Spleen (tissue), 11 donors: ENCODE measurements around the gene CPNE6. TPM values are rescaled to one million over a fixed set of nuclear protein-coding genes. Genes with fewer than 3 reads are reported as not detected.

Experiments used
- DNase-seq: peaks from one replicate; pipeline ENCODE4 v3.0.0-alpha.2; 2020
- H3K27ac ChIP-seq, 8 donors: fragments of 200-600 bp; sonication (generic) in 7 of 8; 1 replicate in 4 of 8; 2 replicates in 4 of 8; pipeline versions ENCODE4 v1.5.0 to v1.8.0; 2016 to 2021; ENCODE audit warnings: inconsistent platforms in 4 of 8, mild to moderate bottlenecking in 4 of 8, moderate library complexity in 1 of 8
- H3K27me3 ChIP-seq, 7 donors: fragments of 200-600 bp; sonication (generic) in 6 of 7; replicated peaks in 1 of 7; 1 replicate in 4 of 7; 2 replicates in 3 of 7; pipeline versions ENCODE4 v1.5.0 to v1.8.0; 2016 to 2021; ENCODE audit warnings: inconsistent platforms in 3 of 7, mild to moderate bottlenecking in 1 of 7
- H3K36me3 ChIP-seq, 6 donors: fragments of 200-600 bp; sonication (generic) in 5 of 6; 1 replicate in 4 of 6; 2 replicates in 2 of 6; pipeline versions ENCODE4 v1.5.0 to v1.8.0; 2016 to 2021; ENCODE audit warnings: inconsistent platforms in 2 of 6
- H3K4me1 ChIP-seq, 6 donors: fragments of 200-600 bp; sonication (generic) in 5 of 6; 1 replicate in 3 of 6; 2 replicates in 3 of 6; pipeline versions ENCODE4 v1.5.0 to v1.8.0; 2016 to 2021; ENCODE audit warnings: inconsistent platforms in 3 of 6
- H3K4me3 ChIP-seq, 8 donors: fragments of 200-600 bp; sonication (generic) in 7 of 8; 1 replicate in 4 of 8; 2 replicates in 4 of 8; pipeline versions ENCODE4 v1.5.0 to v1.8.0; 2016 to 2021; ENCODE audit warnings: inconsistent platforms in 4 of 8, mild to moderate bottlenecking in 4 of 8, moderate library complexity in 2 of 8
- H3K9me3 ChIP-seq, 8 donors: fragments of 200-600 bp; sonication (generic) in 7 of 8; 1 replicate in 4 of 8; 2 replicates in 4 of 8; pipeline versions ENCODE4 v1.5.0 to v1.8.0; 2016 to 2021; ENCODE audit warnings: inconsistent platforms in 4 of 8
- CTCF ChIP-seq, 11 experiments: fragments of 200-600 bp in 7 of 11; fragments of 450-650 bp in 4 of 11; sonication (generic) in 4 of 11; IDR thresholded peaks in 8 of 11; conservative IDR thresholded peaks in 3 of 11; 1 replicate in 7 of 11; 2 replicates in 4 of 11; pipeline versions ENCODE4 v1.4.0 to v1.8.0; 2016 to 2021; ENCODE audit warnings: antibody characterized with exemption in 11 of 11, inconsistent platforms in 4 of 11, mild to moderate bottlenecking in 1 of 11
- POLR2A ChIP-seq, 3 donors: fragments of 450-650 bp; IDR thresholded peaks; one replicate each; pipeline ENCODE4 v1.5.1; 2017; ENCODE audit warnings: antibody characterized with exemption in 3 of 3, mild to moderate bottlenecking in 1 of 3
- POLR2AphosphoS5 ChIP-seq, 3 donors: sonication (generic); formaldehyde crosslinking; IDR thresholded peaks; one replicate each; pipeline ENCODE4 v1.5.1; 2017; ENCODE audit warnings: antibody characterized with exemption in 3 of 3
- WGBS, 5 donors: extraction: QIAGEN DNeasy Blood & Tissue Kit in 3 of 5; methylation state at CpG; one replicate each; pipeline versions ENCODE4 v1.1.5 to v1.1.7; 2013 to 2018; 5-methylcytosine and 5-hydroxymethylcytosine counted together
- intact Hi-C: fragments of 100-400 bp; cut with DNase I; formaldehyde crosslinking; loops from one replicate; pipeline ENCODE4 v1.15.0; 2023; ENCODE audit warnings: low total_unique reads
- polyA plus RNA-seq, 3 donors: library from polyadenylated mRNA; stranded (reverse); fragments of 200-250 nt; gene quantifications; one replicate each; pipeline ENCODE4 v1.2.1, GENCODE V29; 2013
- total RNA-seq, 7 donors: library from RNA; depleted of rRNA in 3 of 7; stranded (reverse); fragments of >200 nt in 3 of 7; fragmentation: NEBNext Ultra II Directional in 4 of 7; extraction: Animal tissue kit (Norgen Biotek cat#: 25700) in 4 of 7; gene quantifications; one replicate each; pipeline versions ENCODE4 v1.1.0 to v1.2.1, GENCODE V29; 2016 to 2021
- donor health status: healthy with polysubstance abuse.
- donor health status: DM: no; HTN: no; CAD: no; lungs with moderate emphysema.
- donor health status: DM: no; HTN: no; CAD: no.
- donor health status: Bipolar disorder and iron deficiency.
- donor health status: healthy.
- donor health status: DM: no; HTN: no; CAD: no.
- donor health status: DM: yes; HTN: yes; CAD: no.

Gene CPNE6
- total and polyA plus RNA-seq, 10 donors = 0.03 to 0.13 TPM; not detected in 8

- peak; percentile 94 for DNase-seq
- H3K4me1 ChIP-seq = peaks cover 10 to 31% (median 18%) of the 10 kb centered on the region in 6 donors
- TF ChIP-seq POLR2A (IDR thresholded peaks at IDR 0.05) (peak in 1 of 3 donors; percentile 5), POLR2AphosphoS5 (IDR thresholded peaks at IDR 0.05) (peak; percentile 83 to 87 (median 85)), CTCF (IDR thresholded peaks at IDR 0.05 in 8 of 11, conservative IDR thresholded peaks at IDR 0.05 in 3 of 11) (peak in 1 of 11 experiments; percentile 13)
- whole genome bisulfite sequencing, 5 donors = 0 to 1% (median 0%) methylated on average over 35 to 74 of the region's 74 CpGs
- peak overlapping the region; percentile 35 to 91 (median 87) for H3K27ac ChIP-seq
- peaks cover 0 to 16% (median 0%) of the 10 kb centered on the region in 7 donors for H3K27me3 ChIP-seq
- peak overlapping the region; percentile 61 to 86 (median 71) for H3K4me3 ChIP-seq
- no peaks in the 10 kb centered on the region for H3K9me3 ChIP-seq
- no peaks in the 10 kb centered on the region for H3K36me3 ChIP-seq
- intact Hi-C loops = no loop called here
These were observed 9.8 kb downstream of the CPNE6 start for GRCh38 chr14:24080888-24081738.

GRCh38 chr14:24081739-24082211, 10.4 kb downstream of the CPNE6 start:
- no peaks in the 10 kb centered on the region for H3K9me3 ChIP-seq
- no peak for TF ChIP-seq POLR2A (IDR thresholded peaks at IDR 0.05)
- no peak for TF ChIP-seq POLR2AphosphoS5 (IDR thresholded peaks at IDR 0.05)
- TF ChIP-seq CTCF (IDR thresholded peaks at IDR 0.05 in 8 of 11, conservative IDR thresholded peaks at IDR 0.05 in 3 of 11) = no peak
- no peaks in the 10 kb centered on the region for H3K36me3 ChIP-seq
- DNase-seq = no peak
- peak overlapping the region; percentile 61 to 86 (median 71) for H3K4me3 ChIP-seq
- peaks cover 0 to 16% (median 0%) of the 10 kb centered on the region in 7 donors for H3K27me3 ChIP-seq
- WGBS, 5 donors = 30 to 39% (median 35%) methylated on average over 14 to 26 of the region's 26 CpGs
- intact Hi-C loops = no loop called here
- H3K4me1 ChIP-seq = peaks cover 10 to 31% (median 18%) of the 10 kb centered on the region in 6 donors
- H3K27ac ChIP-seq = peak overlapping the region; percentile 35 to 91 (median 87)

GRCh38 chr14:24082411-24083080, 11.2 kb downstream of the CPNE6 start:
- Histone ChIP-seq H3K4me3 (no peak overlapping the region), H3K4me1 (peaks cover 10 to 31% (median 18%) of the 10 kb centered on the region in 6 donors), H3K27me3 (peaks cover 0 to 16% (median 0%) of the 10 kb centered on the region in 7 donors), H3K9me3 (no peaks in the 10 kb centered on the region), H3K27ac (no peak overlapping the region), H3K36me3 (no peaks in the 10 kb centered on the region)
- intact Hi-C loops = no loop called here
- whole genome bisulfite sequencing, 5 donors = 84 to 100% (median 91%) methylated on average over 5 of the region's 5 CpGs
- TF ChIP-seq POLR2A (IDR thresholded peaks at IDR 0.05) (no peak), POLR2AphosphoS5 (IDR thresholded peaks at IDR 0.05) (no peak), CTCF (IDR thresholded peaks at IDR 0.05 in 8 of 11, conservative IDR thresholded peaks at IDR 0.05 in 3 of 11) (no peak)
- DNase-seq = no peak
